ENCODE measurements around the gene IKBKE. TPM values are rescaled to one million over a fixed set of nuclear protein-coding genes. Genes with fewer than 3 reads are reported as not detected.
A peak's percentile ranks its signal among the peaks of the same experiment; 100 is the strongest.

Gene IKBKE
- total RNA-seq, 1 experiment from 2014 or later, result 36.0 TPM

DNA sequence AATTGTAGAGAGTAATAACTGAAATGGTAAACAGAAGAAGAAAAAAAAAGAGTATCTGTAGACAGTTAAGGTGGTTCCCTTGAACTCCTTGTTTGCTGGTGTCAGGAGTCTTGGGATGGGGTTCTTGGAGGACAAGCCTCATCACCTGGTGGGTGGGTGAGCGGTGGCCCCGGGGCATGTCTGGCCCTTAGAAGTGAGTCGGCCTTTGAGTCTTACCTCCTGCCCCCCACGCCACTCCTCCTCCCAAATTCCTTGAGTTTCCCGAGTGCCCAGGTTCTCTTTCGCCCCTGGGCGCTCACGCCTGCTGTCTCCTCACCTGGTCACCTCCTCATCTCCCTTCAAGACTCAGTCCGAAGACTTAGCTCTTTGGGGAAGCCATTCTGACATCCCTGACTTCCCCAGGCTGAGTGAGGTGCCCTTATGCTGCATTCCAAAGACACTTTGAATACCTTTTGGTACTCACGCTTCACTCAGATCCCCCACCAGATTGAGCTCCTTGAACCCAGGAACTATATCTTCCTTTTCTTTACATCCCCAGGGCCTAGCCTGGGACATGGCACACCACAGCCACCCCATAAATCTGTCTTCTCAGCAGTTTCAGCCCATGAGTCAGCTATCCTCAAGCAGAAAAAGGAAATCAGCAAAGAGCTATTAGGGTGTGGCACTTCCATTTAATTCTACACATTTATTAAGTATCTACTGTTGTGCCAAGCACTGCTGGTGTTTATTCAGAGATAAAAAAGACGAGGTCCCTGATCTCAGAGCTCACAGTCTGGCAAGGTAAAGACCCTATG lies 13.5 kb upstream of the IKBKE start:
- Histone ChIP-seq H3K36me3 (ENCODE audit: insufficient read depth, low read length) (peaks cover 18% of the 10 kb centered on the region; the same call in 1 of the 2 replicates), H3K4me3 (ENCODE audit: low read length) (no peak overlapping the region), H4K20me1 (ENCODE audit: insufficient read depth, low read depth, low read length) (no peaks in the 10 kb centered on the region), H2AFZ (ENCODE audit: low read length) (no peak overlapping the region), H3K4me2 (ENCODE audit: low read depth, low read length, poor library complexity, severe bottlenecking) (no peak overlapping the region), H3K27me3 (ENCODE audit: low read length) (no peaks in the 10 kb centered on the region), H3K9me2 (replicated peaks; ENCODE audit: insufficient read depth, low read length) (no peaks in the 10 kb centered on the region), H3K4me1 (ENCODE audit: low read length) (no peaks in the 10 kb centered on the region), H3K27ac (ENCODE audit: low read length) (no peak overlapping the region), H3K9ac (ENCODE audit: low read length) (no peak overlapping the region), H3K79me2 (ENCODE audit: low read length) (no peaks in the 10 kb centered on the region), H3K9me3 (ENCODE audit: low read length) (no peaks in the 10 kb centered on the region)
- DNase-seq, result no peak

DNA sequence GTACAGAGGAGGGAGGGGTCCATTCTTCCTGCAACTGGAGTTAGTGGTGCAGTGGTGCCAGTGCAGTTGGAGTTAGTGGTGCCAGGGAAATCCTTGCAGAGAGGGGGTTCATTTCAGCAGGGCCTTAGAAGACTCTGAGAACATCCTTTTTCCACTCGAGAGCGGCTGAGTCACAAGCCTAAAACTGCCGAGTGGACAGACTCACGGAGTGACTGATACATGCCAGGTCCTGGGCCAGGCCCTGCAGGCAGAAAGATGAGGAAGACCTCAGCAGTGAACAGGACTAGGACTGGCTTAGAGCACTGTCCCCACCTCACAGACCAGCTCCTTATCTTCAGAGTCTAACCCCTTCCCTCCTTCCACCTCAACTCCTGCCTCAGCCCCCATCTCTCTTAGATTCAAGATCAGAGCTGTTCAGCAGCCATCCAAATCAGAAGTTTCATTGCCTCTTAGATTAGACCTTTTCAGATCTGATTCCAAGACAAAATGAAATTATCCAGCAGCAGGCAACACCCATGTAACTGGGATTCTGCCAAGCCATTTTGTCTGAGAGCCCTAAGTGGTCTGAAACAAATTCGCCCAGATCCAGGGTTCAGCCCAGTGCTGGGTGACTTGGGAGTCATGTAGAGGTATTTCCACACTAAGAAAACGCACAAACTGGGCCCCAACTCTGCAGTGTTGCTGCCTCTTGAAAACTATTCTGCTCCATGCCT lies 12.7 kb upstream of the IKBKE start:
- DNase-seq, result no peak
- H3K4me1 ChIP-seq (ENCODE audit: low read length), result peaks cover 7% of the 10 kb centered on the region
- H3K79me2 ChIP-seq (ENCODE audit: low read length), result no peaks in the 10 kb centered on the region
- H3K27me3 ChIP-seq (ENCODE audit: low read length), result no peaks in the 10 kb centered on the region
- H3K4me2 ChIP-seq (ENCODE audit: low read depth, low read length, poor library complexity, severe bottlenecking), result no peak overlapping the region
- peaks cover 20% of the 10 kb centered on the region; the same call in 1 of the 2 replicates for H3K36me3 ChIP-seq (ENCODE audit: insufficient read depth, low read length)
- H3K4me3 ChIP-seq (ENCODE audit: low read length), result no peak overlapping the region
- no peak overlapping the region for H3K9ac ChIP-seq (ENCODE audit: low read length)
- H3K9me3 ChIP-seq (ENCODE audit: low read length), result no peaks in the 10 kb centered on the region
- no peaks in the 10 kb centered on the region for H3K9me2 ChIP-seq (replicated peaks; ENCODE audit: insufficient read depth, low read length)
- H4K20me1 ChIP-seq (ENCODE audit: insufficient read depth, low read depth, low read length), result no peaks in the 10 kb centered on the region
- H2AFZ ChIP-seq (ENCODE audit: low read length), result no peak overlapping the region
- no peak overlapping the region for H3K27ac ChIP-seq (ENCODE audit: low read length)

- Histone ChIP-seq H3K79me2 (ENCODE audit: low read length) (no peaks in the 10 kb centered on the region), H3K36me3 (ENCODE audit: insufficient read depth, low read length) (peaks cover 30% of the 10 kb centered on the region; the same call in 1 of the 2 replicates), H3K27me3 (ENCODE audit: low read length) (no peaks in the 10 kb centered on the region), H3K27ac (ENCODE audit: low read length) (no peak overlapping the region), H2AFZ (ENCODE audit: low read length) (no peak overlapping the region), H3K9me2 (replicated peaks; ENCODE audit: insufficient read depth, low read length) (no peaks in the 10 kb centered on the region), H3K9ac (ENCODE audit: low read length) (no peak overlapping the region), H3K4me1 (ENCODE audit: low read length) (peaks cover 17% of the 10 kb centered on the region), H3K4me2 (ENCODE audit: low read depth, low read length, poor library complexity, severe bottlenecking) (no peak overlapping the region), H4K20me1 (ENCODE audit: insufficient read depth, low read depth, low read length) (no peaks in the 10 kb centered on the region), H3K4me3 (ENCODE audit: low read length) (no peak overlapping the region), H3K9me3 (ENCODE audit: low read length) (no peaks in the 10 kb centered on the region)
- DNase-seq, result no peak
Observed at GRCh38 chr1:206459703-206460102, 10.6 kb upstream of the IKBKE start.

DNA sequence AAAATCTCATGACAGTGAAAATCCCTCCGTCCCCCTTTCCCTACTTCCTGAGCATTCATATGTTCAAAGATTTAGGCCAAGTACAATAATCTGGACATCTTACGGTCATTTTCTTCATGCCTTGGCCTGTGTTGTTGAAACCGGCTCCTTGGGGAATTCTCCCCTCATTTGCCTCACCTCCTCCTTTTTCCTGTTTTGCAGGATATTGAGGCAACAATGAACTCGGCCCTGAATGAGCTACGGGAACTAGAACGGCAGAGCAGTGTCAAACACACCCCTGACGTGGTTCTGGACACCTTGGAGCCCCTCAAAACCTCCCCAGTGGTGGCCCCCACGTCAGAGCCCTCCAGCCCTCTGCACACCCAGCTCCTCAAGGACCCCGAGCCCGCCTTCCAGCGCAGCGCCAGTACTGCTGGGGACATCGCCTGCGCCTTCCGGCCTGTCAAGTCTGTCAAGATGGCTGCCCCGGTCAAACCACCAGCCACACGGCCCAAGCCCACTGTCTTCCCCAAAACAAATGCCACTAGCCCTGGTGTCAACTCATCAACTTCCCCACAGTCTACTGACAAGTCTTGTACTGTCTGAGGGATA lies 9.3 kb upstream of the IKBKE start:
- no peak overlapping the region for H3K27ac ChIP-seq (ENCODE audit: low read length)
- H3K4me3 ChIP-seq (ENCODE audit: low read length), result no peak overlapping the region
- H4K20me1 ChIP-seq (ENCODE audit: insufficient read depth, low read depth, low read length), result no peaks in the 10 kb centered on the region
- H3K36me3 ChIP-seq (ENCODE audit: insufficient read depth, low read length), result peaks cover 30% of the 10 kb centered on the region; the same call in 1 of the 2 replicates
- no peak for DNase-seq
- H3K4me2 ChIP-seq (ENCODE audit: low read depth, low read length, poor library complexity, severe bottlenecking), result no peak overlapping the region
- no peaks in the 10 kb centered on the region for H3K79me2 ChIP-seq (ENCODE audit: low read length)
- no peaks in the 10 kb centered on the region for H3K27me3 ChIP-seq (ENCODE audit: low read length)
- H3K9ac ChIP-seq (ENCODE audit: low read length), result no peak overlapping the region
- H3K9me3 ChIP-seq (ENCODE audit: low read length), result no peaks in the 10 kb centered on the region
- no peak overlapping the region for H2AFZ ChIP-seq (ENCODE audit: low read length)
- peaks cover 30% of the 10 kb centered on the region for H3K4me1 ChIP-seq (ENCODE audit: low read length)
- H3K9me2 ChIP-seq (replicated peaks; ENCODE audit: insufficient read depth, low read length), result no peaks in the 10 kb centered on the region

- Histone ChIP-seq H3K9me3 (ENCODE audit: low read length) (no peaks in the 10 kb centered on the region), H3K4me3 (ENCODE audit: low read length) (no peak overlapping the region), H3K9ac (ENCODE audit: low read length) (no peak overlapping the region), H3K27me3 (ENCODE audit: low read length) (no peaks in the 10 kb centered on the region), H3K4me2 (ENCODE audit: low read depth, low read length, poor library complexity, severe bottlenecking) (no peak overlapping the region), H2AFZ (ENCODE audit: low read length) (no peak overlapping the region), H3K79me2 (ENCODE audit: low read length) (no peaks in the 10 kb centered on the region), H3K27ac (ENCODE audit: low read length) (peak overlapping the region; percentile 58), H3K4me1 (ENCODE audit: low read length) (peaks cover 39% of the 10 kb centered on the region), H3K9me2 (replicated peaks; ENCODE audit: insufficient read depth, low read length) (no peaks in the 10 kb centered on the region), H3K36me3 (ENCODE audit: insufficient read depth, low read length) (peaks cover 27% of the 10 kb centered on the region; the same call in 1 of the 2 replicates), H4K20me1 (ENCODE audit: insufficient read depth, low read depth, low read length) (no peaks in the 10 kb centered on the region)
- DNase-seq, result peak; percentile 93
Observed at GRCh38 chr1:206461602-206462455, 8.4 kb upstream of the IKBKE start.

DNA sequence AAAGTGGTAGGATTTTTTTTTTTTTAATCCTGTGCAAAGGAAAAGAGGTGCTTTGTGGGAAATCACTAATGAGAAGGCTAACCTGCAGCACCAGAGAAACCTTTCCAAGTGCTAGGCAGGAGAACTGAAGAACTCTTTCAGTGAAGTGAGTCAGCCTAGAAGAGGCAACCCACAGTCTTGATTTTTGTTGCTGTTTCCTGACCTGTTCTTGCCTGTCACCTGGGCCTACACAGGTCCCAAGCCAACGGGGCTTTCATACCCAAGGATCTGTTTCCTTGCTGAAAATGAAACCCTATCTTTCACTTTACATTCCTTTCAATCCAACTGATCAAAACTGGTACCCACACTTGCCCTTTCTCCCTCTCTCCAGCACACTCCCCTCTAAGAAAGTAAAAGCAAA lies 7.1 kb upstream of the IKBKE start:
- H3K4me2 ChIP-seq (ENCODE audit: low read depth, low read length, poor library complexity, severe bottlenecking), result no peak overlapping the region

DNA sequence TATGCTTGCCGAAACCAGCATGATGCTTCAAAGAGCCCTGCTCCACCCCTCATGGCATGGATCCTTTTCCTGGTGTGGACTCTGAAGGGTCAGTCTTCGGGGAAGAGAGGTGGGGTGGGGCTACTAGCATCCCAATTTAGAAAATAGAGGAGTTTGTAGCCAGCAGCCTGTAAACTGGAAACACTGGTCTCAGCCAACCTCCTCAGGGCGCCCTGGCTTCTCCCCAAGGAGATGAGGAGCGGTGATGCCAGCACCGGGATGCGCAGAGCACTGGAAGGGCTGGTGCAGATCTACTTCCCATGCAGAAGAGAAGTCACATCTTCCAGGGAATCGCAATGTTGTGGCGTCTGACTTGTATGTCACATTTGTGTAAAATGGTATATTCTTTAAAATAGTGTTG lies 6.4 kb upstream of the IKBKE start:
- peaks cover 59% of the 10 kb centered on the region for H3K4me1 ChIP-seq (ENCODE audit: low read length)
- no peaks in the 10 kb centered on the region for H3K9me2 ChIP-seq (replicated peaks; ENCODE audit: insufficient read depth, low read length)
- no peak overlapping the region for H3K4me3 ChIP-seq (ENCODE audit: low read length)
- H3K36me3 ChIP-seq (ENCODE audit: insufficient read depth, low read length), result peaks cover 22% of the 10 kb centered on the region; the same call in 1 of the 2 replicates
- H3K79me2 ChIP-seq (ENCODE audit: low read length), result no peaks in the 10 kb centered on the region
- no peaks in the 10 kb centered on the region for H3K9me3 ChIP-seq (ENCODE audit: low read length)
- no peak for DNase-seq
- H4K20me1 ChIP-seq (ENCODE audit: insufficient read depth, low read depth, low read length), result no peaks in the 10 kb centered on the region
- no peaks in the 10 kb centered on the region for H3K27me3 ChIP-seq (ENCODE audit: low read length)
- H3K4me2 ChIP-seq (ENCODE audit: low read depth, low read length, poor library complexity, severe bottlenecking), result no peak overlapping the region
- no peak overlapping the region for H3K9ac ChIP-seq (ENCODE audit: low read length)
- H3K27ac ChIP-seq (ENCODE audit: low read length), result no peak overlapping the region
- H2AFZ ChIP-seq (ENCODE audit: low read length), result no peak overlapping the region

More for the DNA sequence above, 7.1 kb upstream of the IKBKE start:
- no peaks in the 10 kb centered on the region for H4K20me1 ChIP-seq (ENCODE audit: insufficient read depth, low read depth, low read length)
- no peaks in the 10 kb centered on the region for H3K9me3 ChIP-seq (ENCODE audit: low read length)
- no peak overlapping the region for H3K4me3 ChIP-seq (ENCODE audit: low read length)
- no peak overlapping the region for H2AFZ ChIP-seq (ENCODE audit: low read length)
- H3K9ac ChIP-seq (ENCODE audit: low read length), result no peak overlapping the region
- H3K79me2 ChIP-seq (ENCODE audit: low read length), result no peaks in the 10 kb centered on the region
- peak overlapping the region; percentile 58; the same call in 1 of the 2 replicates for H3K27ac ChIP-seq (ENCODE audit: low read length)
- H3K36me3 ChIP-seq (ENCODE audit: insufficient read depth, low read length), result peaks cover 25% of the 10 kb centered on the region; the same call in 1 of the 2 replicates
- H3K27me3 ChIP-seq (ENCODE audit: low read length), result no peaks in the 10 kb centered on the region
- H3K9me2 ChIP-seq (replicated peaks; ENCODE audit: insufficient read depth, low read length), result no peaks in the 10 kb centered on the region
- DNase-seq, result no peak
- H3K4me1 ChIP-seq (ENCODE audit: low read length), result peaks cover 52% of the 10 kb centered on the region

Data from Karpas-422 (cell line).